ENCODE results near the gene POLR1A. TPM values are rescaled to one million over a fixed set of nuclear protein-coding genes. Genes with fewer than 3 reads are reported as not detected.

The POLR1A gene
- total and polyA plus RNA-seq, 2 of the 13 experiments (the other 11 are each of a cell fraction or from before 2014, with no cell fraction given): 7.2 to 39.9 TPM

- WGBS (ENCODE audit: low lambda C conversion rate): 98% methylated on average over 14 of the region's 14 CpGs
- Histone ChIP-seq H3K9me3 (ENCODE audit: low read length) (no peaks in the 10 kb centered on the region), H3K79me2 (ENCODE audit: insufficient read depth, low read length) (no peaks in the 10 kb centered on the region), H3K27ac (ENCODE audit: extremely low read length, insufficient read depth, low read length) (no peak overlapping the region), H3K4me3 (replicated peaks in 1 of 3; ENCODE audit: insufficient read depth in 1 of 3, low read depth in 2 of 3, low read length in 3 of 3) (no peak overlapping the region), H3K9ac (ENCODE audit: insufficient read depth, low read depth, low read length) (no peak overlapping the region), H3K27me3 (ENCODE audit: control insufficient read depth in 1 of 2, insufficient read depth in 2 of 2, low read length in 2 of 2) (no peaks in the 10 kb centered on the region), H4K20me1 (ENCODE audit: insufficient read depth, low read length) (no peaks in the 10 kb centered on the region), H3K4me2 (ENCODE audit: low read depth, low read length) (no peak overlapping the region), H3K36me3 (replicated peaks in 1 of 2; ENCODE audit: control insufficient read depth in 1 of 2, insufficient read depth in 2 of 2, low read length in 2 of 2) (peaks cover 22 to 69% of the 10 kb centered on the region in 2 experiments), H2AFZ (ENCODE audit: low read length) (no peak overlapping the region), H3K4me1 (ENCODE audit: insufficient read depth, low read length) (peaks cover 20% of the 10 kb centered on the region)
- ATAC-seq (peak; percentile 8), FAIRE-seq (no peak), DNase-seq (ENCODE audit: low spot score) (no peak)
- TF ChIP-seq ZNF512B (CRISPR knock-in tag; IDR thresholded peaks at IDR 0.05; ENCODE audit: borderline replicate concordance) (no peak), TAF1 (CRISPR knock-in tag; IDR thresholded peaks at IDR 0.05) (no peak), RBM22 (optimal IDR thresholded peaks at IDR 0.05; ENCODE audit: low read length) (peak; percentile 71), ASH2L (IDR thresholded peaks at IDR 0.05; ENCODE audit: insufficient read length, low read depth, low read length) (no peak), SSRP1 (CRISPR knock-in tag; IDR thresholded peaks at IDR 0.05) (peak; percentile 25; the same call in 1 of the 2 replicates), ZNF615 (CRISPR knock-in tag; IDR thresholded peaks at IDR 0.05; ENCODE audit: borderline replicate concordance) (no peak), CHD2 (IDR thresholded peaks at IDR 0.05; ENCODE audit: low read depth, low read length) (no peak), ZNF513 (CRISPR knock-in tag; conservative IDR thresholded peaks at IDR 0.05) (no peak)
- BruUV-seq (replicated peaks): TSS peak; percentile 48
- POLR2A ChIA-PET: interaction anchor here (1.5 kb wide), 1 partner anchor 15 kb away, joined by 3 read pairs; no protein-coding TSS in a partner anchor
- CTCF ChIA-PET (ENCODE audit: low intra/inter-chr PET ratio, low total read pairs): no interaction called here
- intact Hi-C loops (cut with micrococcal nuclease; ENCODE audit: unreplicated experiment) (loop anchor here (5.0 kb wide), 1 partner anchor 37 kb away; the partner anchor contains the start of genes POLR1A and PTCD3), in situ Hi-C loops (cut with HindIII; ENCODE audit: extremely low pct_ligation_motif_present, low pct_unique_long_range_greater_than_20kb) (no loop called here)
Measured at GRCh38 chr2:86143926-86144685, 38.4 kb upstream of the POLR1A start.
